ENCODE results near the gene IFNL4.
"Not testable (repeated sequence)": the region's sequence is repeated elsewhere in the genome, so short reads cannot be mapped to it uniquely, and the experiment has no call there.

IFNL4 gene

DNA sequence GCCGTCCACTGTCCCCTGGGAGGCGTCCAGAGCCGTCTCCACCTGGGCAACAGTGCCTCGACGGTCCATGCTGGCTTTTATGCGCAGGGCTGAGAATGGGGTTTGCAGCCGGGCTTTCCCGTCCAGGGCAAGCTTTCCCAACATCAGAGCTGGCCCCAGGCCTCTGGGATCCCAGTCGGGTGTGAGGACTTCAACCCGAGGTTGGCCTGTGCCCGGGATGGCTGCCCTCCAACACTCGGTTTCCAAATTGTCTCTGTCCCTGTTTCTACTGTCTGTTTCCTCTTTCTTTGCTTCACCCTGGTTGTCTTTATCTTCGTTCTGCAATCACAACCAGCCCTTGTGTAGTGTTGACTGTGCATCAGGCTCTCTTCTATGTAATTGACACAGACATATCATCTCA, at the start of gene IFNL4:
TSS of gene IFNL4 (minus strand) at position 51 of the 400 bp plus-strand sequence.
- no peak for DNase-seq

DNA sequence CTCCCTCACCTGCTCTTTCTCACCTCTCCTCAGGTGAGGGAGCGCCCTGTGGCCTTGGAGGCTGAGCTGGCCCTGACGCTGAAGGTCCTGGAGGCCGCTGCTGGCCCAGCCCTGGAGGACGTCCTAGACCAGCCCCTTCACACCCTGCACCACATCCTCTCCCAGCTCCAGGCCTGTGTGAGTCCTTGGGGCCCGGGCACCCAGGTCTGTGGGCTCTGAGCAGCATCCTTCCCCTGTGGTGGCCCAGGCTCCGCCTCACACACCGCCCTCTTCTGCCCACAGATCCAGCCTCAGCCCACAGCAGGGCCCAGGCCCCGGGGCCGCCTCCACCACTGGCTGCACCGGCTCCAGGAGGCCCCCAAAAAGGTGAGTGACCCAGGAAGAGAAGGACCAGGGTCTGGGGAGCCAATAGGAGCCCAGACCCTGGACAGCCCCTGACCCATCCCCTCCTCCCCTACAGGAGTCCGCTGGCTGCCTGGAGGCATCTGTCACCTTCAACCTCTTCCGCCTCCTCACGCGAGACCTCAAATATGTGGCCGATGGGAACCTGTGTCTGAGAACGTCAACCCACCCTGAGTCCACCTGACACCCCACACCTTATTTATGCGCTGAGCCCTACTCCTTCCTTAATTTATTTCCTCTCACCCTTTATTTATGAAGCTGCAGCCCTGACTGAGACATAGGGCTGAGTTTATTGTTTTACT, 49.4 kb upstream of the IFNL4 start:
- no peak for DNase-seq

DNA sequence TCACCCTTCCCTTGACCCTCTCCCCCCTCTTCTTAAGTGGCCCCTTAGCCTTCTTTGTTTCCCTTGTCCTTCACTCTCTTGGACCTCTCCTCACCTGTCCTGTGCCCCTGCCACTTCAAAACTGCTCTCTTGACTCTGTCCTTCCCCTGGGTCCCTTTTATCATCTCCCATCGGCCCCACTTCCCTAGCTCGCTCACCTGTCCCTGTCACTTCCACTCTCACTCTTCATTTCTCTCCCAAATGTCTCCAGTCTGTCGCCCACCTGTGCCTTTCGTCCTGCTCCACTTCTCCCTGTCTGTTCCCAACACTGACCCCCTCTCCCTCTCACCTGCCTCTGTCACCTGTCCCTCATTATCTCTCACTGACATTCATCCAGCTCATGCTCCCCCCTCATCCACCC, 48.2 kb upstream of the IFNL4 start:
- no peak for DNase-seq

DNA sequence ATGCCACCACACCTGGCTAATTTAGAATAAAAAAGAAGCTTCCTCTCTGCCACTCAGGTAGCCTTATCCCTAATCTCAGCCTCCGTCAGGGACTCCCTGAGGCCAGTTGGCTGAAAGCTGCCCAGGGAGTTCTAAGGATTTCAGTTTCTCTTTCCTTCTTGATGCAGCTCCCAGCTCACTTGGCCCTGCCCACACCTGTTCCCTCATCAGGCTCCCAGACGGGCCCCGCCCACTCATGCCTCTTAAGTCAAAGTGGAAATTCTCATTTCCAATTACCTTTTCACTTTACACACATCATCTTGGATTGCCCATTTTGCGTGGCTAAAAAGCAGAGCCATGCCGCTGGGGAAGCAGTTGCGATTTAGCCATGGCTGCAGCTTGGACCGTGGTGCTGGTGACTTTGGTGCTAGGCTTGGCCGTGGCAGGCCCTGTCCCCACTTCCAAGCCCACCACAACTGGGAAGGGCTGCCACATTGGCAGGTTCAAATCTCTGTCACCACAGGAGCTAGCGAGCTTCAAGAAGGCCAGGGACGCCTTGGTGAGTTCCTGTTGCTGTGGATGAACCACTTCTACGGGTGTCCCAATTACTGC, 47.5 kb upstream of the IFNL4 start, which contains the start of gene IFNL1:
TSS of gene IFNL1 (plus strand) at position 353 of the 591 bp plus-strand sequence. CDS start at position 368, 15 bp downstream.
- no peak for DNase-seq

DNA sequence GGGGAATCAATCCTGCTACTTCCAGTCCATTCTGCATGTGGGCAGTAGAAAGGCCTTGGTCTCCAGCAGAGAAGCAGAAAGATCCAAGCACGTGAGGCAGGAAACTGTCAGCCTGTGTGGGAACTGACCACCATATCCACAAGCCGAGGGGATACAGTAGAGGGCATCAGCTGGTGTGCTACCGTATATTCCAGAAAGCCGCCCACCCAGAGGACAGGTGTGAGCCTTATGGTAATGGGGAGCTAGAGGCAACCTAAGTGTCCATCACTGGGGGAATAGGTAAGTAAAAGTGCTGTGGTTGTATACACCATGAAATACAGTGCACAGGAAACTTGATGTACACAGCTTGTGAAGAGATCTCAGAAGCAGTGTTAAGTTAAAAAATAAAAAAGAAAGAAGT, 44.7 kb upstream of the IFNL4 start:
- no peak for DNase-seq

DNA sequence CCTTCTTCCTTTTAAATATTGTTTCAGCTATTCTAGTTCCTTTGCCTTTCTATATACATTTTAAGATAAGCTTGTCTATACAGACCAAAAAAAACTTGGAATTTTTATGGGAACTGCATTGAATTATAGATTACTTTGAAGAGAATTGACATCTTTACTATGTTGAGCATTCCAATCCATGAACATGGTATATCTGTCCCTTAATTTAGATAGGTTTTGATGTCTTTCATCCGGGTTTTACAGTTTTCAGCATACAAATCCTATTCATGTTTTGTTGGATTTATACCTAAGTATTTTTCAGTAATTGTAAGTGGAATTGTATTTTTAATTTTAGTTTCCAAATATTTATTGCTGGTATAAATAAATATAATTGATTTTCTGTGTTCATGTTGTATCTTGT, 35.4 kb upstream of the IFNL4 start:
- no peak for DNase-seq

DNA sequence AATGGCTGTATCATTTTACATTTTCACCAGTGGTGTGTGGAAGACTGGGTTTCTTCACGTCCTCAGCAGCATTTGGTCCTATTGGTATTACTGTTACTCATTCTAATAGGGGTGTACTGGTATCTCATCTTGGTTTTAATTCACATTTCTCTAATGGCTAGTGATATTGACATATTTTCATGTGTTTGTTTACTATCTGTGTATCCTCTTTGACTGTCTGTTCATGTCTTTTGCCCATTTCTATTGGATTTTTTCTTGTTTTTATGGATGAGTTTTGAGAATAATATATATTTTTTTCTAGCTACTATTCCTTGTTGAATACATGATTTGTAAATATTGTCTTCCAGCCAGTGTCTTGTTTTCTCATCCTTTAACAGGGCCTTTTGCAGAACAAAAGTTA, 33.4 kb upstream of the IFNL4 start:
- DNase-seq: no peak

DNA sequence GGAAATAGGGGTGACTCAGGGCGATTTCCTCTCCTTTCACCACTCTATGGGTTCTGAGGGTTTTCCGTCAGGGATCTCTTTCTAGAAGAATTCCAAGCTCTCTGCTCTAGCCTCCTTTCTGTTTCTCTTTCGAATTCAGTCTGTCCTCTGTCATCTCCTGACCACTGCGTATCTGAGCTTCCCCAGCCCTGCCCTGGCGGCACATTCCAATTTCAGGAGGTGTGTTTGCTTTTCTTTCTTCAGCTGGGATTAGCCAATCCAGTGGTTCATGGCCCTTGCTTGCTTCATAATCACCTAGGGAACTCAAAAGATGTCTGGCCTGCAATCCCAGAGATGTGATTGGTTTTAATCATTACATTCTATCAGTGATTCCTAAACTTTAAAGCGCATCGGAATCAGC, 28.9 kb upstream of the IFNL4 start:
- DNase-seq: no peak

DNA sequence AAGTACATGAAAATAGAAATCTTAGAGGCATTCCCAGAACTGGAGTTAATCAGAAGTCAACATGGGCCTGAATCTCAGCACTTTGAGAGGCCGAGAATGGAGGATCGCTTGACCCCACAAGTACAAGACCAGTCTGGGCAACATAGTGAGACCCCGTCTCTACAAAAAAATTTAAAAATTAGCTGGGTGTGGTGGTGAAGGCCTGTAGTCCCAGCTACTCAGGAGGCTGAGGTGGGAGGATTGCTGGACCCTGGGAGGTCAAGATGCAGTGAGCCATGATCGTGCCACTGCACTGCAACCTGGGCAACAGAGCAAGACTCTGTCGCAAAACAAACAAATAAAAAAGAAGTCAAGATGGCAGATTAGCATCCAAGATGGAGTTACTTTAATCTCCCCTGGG, 28.1 kb upstream of the IFNL4 start:
- no peak for DNase-seq

DNA sequence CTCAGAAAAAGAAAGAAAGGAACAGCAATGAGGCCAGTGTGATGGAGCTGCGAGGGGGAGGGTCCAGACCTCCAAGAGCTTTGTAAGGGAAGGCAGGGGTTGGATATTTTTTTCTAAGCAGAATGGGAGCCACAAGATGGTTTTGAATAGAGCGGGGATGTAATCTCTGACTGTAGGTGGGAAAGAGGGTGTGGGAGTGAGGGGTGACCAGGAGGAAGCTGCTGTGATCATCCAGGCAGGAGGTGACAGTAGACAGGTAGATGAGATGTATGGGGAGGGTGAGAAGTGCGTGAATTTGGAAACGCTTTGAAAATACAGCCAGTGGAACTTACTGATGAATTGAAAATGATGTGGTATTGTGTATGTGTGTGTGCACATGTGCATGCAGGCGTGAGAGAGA, 26.9 kb upstream of the IFNL4 start:
- no peak for DNase-seq

DNA sequence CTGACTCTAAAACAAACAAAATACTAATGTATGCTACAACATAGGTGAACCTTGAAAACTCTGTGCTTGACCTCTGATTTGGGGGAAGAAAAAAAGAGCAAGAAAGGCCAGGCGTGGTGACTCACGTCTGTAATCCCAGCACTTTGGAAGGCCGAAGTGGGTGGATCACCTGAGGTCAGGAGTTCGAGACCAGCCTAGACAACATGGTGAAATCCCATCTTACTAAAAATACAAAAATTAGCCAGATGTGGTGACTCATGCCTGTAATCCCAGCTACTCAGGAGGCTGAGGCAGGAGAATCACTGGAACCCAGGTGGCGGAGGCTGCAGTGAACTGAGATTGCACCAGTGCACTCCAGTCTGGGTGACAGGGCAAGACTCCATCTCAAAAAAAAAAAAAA, 25.2 kb upstream of the IFNL4 start:
- not testable (repeated sequence) for DNase-seq

DNA sequence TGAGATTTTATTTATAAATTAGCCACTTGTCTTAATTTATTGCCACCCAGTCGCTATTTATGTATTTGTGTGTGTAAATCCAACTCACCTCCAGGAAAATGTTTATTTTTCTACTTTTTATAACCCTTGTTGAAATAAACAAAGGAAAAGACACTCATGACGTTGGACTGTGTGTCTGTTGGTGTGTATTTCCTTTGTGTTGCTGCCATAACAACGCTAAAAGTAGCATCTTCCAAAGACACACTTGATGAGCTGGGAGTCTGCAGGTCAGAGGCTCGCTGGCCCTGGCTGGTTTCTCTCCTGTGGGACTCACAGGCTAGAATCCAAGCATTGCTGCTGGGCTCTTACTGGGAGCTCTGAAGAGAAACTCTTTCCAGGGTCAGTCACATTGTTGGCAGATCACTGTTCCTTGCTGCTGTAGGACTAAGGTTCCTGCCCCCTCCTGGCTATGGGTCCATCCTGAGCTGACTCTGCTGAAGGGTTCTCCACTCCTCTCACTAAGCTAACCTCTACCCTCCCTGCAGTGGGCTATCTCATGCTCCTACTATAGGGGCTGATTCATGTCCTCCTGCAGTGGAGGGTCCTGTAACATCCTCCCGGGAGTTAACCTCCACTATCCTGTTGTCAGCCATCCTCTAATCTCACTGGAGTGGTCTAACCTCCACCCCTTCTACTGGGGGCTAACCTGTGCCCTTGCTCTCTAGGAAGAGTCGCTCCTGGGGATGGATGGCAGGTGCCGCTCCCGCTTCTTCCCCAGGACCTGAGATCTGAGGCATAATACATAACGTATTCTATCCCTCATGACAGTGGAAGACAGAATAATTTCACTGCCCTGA, 21.6 kb upstream of the IFNL4 start:
- DNase-seq: no peak

DNA sequence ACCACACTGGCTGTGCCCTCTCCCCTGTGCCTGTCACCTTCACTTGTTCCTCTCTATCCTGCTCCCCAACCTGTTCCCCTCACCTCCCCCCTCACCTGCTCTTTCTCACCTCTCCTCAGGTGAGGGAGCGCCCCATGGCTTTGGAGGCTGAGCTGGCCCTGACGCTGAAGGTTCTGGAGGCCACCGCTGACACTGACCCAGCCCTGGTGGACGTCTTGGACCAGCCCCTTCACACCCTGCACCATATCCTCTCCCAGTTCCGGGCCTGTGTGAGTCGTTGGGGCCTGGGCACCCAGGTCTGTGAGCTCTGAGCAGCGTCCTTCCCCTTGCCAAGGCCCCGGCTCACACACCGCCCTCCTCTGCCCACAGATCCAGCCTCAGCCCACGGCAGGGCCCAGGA, 20.7 kb upstream of the IFNL4 start:
- not testable (repeated sequence) for DNase-seq

DNA sequence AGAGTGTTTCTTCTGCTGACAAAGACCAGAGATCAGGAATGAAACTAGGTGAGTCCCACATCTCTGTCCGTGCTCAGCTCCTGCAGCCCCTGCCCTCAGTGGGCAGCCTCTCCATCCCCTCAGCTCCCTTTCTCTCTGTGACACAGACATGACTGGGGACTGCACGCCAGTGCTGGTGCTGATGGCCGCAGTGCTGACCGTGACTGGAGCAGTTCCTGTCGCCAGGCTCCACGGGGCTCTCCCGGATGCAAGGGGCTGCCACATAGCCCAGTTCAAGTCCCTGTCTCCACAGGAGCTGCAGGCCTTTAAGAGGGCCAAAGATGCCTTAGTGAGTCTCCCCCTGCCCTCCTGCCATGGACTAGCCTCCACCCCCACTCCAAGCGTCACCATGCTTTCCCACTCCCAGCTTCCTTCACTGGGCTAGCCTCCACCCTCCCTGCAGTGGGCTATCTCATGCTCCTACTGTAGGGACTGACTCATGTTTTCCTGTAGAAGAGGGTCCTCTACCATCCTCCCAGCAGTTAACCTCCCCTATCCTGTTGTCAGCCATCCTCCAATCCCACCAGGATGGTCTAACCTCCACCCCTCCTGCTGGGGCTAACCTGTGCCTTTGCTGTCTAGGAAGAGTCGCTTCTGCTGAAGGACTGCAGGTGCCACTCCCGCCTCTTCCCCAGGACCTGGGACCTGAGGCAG, 20.0 kb upstream of the IFNL4 start:
- not testable (repeated sequence) for DNase-seq

DNA sequence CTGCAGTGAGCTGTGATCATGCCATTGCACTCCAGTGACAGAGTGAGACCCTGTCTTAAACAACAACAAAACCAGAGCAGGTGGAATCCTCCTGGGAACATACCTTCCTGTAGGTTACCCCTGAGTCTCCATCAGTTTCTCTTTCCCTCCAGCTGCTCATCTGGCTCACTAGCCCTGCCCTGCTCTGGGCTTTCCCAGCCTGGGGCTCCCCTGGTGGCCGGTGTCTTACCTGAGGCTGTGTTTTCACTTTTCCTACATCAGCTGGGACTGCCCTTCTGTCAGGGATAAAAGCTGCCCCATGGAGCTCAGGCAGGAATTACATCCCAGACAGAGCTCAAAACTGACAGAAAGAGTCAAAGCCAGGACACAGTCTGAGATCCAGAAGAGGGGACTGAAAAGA, 19.4 kb upstream of the IFNL4 start, which contains the start of gene IFNL2:
TSS of gene IFNL2 (plus strand) at position 312 of the 400 bp plus-strand sequence. CDS start 173 bp downstream, outside the sequence.
- not testable (repeated sequence) for DNase-seq

DNA sequence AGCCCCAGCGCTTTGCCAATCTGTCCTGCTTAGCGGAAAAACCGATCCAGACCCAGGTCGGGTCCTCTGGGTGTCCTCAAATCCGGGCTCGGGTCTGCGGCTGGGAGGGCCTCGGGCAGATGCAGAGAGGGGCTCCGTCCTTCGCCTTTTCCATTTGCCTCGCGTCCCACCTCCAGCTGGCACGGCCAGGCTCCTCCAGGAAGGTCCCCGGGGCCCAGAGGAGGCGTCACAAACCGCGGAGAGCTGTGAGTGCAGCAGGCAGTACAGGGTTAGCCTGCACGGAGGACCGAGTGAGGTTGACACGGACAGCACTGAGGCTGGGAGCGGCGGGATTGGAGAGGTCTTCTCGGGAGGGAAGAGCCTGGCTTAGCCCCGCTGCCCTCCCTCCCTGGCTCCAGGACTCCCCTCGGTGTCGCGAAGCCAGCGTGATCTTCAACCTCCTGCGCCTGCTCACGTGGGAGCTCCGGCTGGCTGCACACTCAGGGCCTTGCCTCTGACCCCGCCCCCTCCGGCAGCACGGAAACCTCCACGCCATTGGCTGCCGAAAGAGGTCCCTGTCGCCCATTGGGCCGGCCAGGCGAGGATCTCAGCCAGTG, 16.8 kb upstream of the IFNL4 start:
- no peak for DNase-seq

DNA sequence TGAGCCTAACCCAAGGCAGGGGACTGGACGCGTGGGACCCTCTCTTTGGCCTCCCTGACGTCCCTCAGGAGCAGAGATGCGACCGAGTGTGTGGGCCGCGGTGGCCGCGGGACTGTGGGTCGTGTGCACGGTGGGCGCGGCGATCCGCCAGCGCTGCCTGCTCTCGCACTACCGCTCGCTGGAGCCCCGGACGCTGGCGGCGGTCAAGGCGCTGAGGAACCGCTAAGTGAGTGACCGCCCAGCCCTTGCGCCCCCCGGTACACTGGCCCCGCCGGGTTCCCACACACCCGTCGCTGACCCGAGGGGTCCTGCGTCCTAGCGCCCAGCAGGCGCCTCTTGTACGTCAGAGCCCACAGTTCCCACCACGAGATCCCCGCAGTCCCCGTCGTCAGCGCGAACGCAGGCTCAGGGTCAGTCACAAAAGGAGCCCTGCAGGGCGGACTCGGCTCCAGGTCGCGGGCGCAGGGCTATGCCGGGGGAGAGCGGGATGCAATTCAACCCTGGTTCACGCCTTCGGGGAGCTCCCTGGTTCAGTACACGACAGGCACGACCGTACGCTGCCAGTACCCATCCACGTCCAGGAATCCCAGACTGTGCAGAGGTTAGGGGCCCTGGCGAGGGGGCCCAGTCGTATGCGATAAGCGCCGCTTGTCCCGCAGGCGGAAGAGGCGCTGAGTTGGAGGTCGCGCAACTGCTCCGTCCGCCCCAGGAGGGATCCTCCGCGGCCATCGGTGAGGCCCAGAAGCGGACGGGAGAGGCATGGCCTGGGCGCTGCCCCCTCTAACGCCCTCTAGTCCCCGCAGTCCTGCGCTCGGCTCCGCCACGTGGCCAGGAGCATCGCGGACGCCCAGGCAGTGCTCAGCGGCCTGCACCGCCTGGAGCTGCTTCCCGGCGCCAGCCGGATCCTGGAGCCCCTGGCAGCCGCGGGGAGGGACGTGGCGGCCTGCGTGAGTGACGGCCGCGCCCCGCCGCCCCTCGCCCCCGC, 15.9 kb upstream of the IFNL4 start:
- DNase-seq: no peak

DNA sequence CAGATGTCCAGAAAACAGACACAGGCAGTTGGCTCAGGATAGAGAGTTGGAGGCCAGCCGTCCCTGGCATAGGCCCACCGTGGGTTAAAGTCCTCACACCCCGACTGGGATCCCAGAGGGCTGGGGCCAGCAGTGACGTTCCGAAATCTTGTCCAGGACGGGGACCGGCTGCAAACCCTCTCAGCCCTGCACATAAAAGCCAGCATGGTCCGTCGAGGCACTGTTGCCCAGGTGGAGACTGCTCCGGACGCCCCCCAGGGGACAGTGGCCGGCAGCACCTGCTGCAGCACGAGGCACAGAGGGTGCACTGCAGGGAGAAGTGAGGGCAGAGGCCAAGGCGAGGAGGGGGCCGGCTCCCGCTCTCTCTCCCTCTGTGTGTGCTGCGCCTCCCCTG, 15.3 kb upstream of the IFNL4 start:
- DNase-seq: no peak

DNA sequence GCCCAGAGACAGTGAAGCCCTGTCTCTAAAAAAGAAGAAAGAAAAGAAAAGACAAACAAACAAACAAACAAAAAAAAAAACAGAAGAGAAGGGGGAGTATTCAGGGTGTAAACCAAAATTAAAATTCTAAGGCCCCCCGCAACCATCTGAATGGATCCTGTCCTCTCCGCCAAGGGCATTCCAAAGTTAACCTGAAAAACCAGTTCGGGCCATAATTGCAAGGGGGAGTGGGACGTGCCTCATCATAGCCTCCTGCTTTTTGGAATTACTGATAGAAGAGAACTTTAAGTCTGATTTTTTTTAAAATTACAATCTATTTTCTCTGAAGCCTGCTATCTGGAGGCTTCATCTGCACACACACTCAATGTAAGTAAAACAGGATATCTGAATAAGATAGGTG, 13.8 kb upstream of the IFNL4 start:
- no peak for DNase-seq

DNA sequence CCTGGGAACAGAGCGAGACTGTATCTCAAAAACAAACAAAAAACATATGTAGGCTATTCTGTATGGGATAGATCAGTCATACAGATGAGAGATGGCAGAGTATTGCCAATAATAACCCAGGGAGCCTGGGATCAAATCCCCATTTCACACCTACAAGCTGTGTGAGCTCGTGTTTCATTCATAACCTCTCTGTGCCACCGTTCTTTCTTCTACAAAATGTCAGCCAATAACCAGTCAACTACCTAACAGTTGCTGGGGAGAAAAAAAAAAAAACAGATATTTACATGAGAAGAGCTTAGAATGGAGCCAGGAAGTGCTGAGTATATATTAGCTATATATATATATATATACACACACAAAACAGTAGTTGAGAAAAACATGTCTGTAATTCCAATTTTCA, 13.0 kb upstream of the IFNL4 start:
- no peak for DNase-seq

DNA sequence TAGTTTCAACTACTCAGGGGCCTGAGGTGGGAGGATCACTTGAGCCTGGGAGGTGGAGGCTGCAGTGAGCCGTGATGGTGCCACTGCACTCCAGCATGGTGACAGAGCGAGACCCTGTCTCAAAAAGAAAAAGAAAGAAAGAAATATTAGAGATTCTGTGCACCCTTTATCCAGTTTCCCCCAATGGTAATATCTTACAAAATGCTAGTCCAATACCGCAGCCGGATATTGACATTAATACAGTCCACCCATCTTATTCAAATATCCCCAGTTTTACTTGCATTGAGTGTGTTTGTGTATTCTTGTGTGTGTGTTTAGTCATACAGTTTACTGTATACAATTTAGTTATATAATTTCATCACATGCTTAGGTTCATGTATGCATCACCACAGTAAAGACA, 8.6 kb upstream of the IFNL4 start:
- no peak for DNase-seq
